A673 (cell line): ENCODE data around the gene PRKG1.

Source experiments
- EZH2 ChIP-seq: fragments of 200-600 bp; sonication (generic); IDR thresholded peaks from 2 replicates; pipeline ENCODE4 v1.6.1; 2017; ENCODE audit warnings: borderline replicate concordance, low read depth, mild to moderate bottlenecking, mixed read lengths, antibody characterized with exemption, low read length; ENCODE audit not compliant: poor library complexity, severe bottlenecking
- TF ChIP-seq, protein P1 (sequence below): fragments of 300-800, 200-600 bp; sonication (generic); conservative IDR thresholded peaks from 2 replicates; pipeline ENCODE4 v1.5.1; 2017; ENCODE audit warnings: low read depth, mild to moderate bottlenecking, antibody characterized with exemption, low read length, moderate library complexity, mixed read lengths

- TF ChIP-seq, protein P1, sequence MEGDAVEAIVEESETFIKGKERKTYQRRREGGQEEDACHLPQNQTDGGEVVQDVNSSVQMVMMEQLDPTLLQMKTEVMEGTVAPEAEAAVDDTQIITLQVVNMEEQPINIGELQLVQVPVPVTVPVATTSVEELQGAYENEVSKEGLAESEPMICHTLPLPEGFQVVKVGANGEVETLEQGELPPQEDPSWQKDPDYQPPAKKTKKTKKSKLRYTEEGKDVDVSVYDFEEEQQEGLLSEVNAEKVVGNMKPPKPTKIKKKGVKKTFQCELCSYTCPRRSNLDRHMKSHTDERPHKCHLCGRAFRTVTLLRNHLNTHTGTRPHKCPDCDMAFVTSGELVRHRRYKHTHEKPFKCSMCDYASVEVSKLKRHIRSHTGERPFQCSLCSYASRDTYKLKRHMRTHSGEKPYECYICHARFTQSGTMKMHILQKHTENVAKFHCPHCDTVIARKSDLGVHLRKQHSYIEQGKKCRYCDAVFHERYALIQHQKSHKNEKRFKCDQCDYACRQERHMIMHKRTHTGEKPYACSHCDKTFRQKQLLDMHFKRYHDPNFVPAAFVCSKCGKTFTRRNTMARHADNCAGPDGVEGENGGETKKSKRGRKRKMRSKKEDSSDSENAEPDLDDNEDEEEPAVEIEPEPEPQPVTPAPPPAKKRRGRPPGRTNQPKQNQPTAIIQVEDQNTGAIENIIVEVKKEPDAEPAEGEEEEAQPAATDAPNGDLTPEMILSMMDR: no peak
- no peak for TF ChIP-seq EZH2
These were observed 94.0 kb downstream of the PRKG1 start for GRCh38 chr10:51168086-51168815.
